ENCODE results near the gene PTPA.
"Not testable (repeated sequence)": the region's sequence is repeated elsewhere in the genome, so short reads cannot be mapped to it uniquely, and the experiment has no call there.

Gene PTPA

DNA sequence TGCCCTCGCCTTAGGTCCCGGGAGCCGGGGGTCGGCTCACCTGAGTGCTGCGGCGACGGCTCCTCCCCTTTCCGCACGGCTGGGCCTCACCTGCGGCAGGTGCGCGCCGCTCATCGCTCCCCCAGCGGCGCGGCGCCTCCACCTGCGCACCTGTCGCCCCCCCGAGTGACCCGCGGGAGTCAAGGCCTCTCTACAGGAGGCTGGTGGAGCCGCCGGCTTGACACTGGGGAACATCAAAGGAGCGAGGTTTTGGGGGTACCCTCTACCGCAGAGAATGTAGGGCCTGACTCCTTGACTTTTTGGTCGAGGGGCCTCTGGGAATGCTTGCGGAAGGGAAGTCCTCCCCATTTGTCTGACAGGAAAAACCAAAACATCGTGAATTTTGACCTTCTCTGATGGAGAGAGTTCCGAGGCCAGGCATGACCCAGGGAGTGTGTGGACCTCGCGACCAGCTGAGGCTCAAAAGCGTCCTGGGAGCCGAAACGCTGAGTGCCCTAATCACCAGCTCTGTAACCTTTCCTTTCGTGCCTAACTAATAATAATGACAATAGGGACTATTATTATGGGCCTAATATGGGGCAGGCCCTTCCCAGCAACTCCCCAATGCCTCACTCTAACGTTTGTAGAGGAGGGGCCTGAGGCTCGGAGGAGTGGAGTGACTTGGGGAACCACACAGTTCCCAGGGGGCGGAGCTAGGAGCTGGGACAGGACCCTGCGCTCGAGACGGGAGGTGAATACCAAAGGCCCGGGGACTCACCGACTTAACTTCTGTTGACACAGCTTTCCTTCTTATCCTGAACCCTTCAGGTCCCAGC lies 67.6 kb downstream of the PTPA start:
- no peak for DNase-seq

DNA sequence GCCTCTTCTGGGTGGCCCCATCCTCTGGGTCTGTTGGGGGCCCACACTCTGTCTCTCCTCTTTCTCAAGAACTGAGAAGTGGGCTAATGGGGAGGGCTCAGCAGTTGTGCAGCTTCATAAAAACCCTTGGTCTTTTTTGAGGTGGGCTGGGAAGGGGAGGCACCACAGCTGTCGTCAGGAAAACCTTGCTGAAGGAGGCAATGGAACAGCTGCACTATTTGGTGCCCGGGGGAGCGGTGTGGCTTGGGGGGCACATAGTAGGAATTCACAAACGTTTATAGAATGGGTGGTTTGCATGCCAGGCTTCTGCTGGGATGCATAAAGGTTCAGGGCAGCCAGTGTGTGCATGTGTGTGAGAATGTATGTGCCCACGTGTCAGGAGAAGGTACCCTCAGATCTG lies 70.0 kb downstream of the PTPA start:
- DNase-seq: no peak

DNA sequence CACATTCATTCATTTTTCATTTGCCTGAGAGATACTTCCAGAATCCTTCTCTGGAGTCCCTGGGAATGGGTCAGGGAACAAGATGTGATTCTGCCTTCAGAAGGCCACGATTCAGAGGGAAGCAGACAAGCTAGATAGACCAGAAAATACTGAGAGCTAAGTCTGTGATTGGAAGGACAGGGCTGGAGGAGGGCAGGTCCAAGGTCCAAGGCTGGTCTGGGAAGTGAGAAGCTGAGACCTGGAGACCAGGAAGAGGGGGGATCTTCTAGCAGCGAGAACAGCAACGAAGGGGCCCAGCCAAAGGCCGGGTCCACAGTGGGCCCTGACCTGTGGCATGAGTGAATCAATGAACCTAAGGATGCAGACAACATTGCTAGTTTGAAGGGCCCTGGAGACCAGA lies 70.9 kb downstream of the PTPA start:
- no peak for DNase-seq

DNA sequence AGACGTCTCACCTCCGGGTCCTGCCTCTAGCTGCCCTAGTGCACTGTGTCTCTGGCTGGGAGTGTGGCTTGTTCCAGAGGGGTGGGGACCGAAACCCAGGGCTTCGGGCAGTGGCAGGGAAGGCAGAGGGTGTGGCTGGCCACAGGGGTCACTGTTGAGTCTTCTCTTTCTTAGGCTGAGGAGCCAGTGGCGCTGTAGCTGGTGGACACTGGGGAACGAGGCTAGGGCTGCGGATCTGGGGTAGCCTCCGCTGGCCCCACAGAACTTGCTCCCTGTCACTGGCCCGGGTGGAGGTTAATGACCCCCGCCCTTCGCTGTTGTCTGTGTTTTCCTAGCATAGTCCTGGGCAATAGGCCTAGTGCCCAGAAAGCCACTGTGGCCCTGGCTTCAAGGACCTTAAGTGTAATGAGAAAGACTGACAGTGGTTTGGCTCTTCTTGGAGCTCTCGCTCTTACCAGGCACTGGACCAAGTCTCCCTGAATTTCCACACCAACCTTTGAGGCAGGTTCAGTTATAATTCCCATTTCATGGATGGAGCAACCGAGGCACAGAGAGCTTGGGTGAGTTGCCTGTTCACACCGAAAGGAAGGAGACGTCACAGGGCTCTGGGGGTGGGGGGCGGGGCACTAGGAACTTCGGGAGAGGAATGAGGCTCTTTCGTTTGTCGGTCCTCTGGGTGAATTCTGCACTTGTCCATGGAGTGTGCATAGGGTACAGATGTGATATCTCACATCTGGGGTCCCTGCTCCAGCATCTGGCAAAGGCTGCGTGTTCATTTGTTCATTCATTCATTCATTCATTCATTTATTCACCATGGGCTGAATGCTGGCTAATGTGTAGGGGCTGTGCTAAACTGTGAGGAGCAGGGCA lies 71.6 kb downstream of the PTPA start:
- no peak for DNase-seq

DNA sequence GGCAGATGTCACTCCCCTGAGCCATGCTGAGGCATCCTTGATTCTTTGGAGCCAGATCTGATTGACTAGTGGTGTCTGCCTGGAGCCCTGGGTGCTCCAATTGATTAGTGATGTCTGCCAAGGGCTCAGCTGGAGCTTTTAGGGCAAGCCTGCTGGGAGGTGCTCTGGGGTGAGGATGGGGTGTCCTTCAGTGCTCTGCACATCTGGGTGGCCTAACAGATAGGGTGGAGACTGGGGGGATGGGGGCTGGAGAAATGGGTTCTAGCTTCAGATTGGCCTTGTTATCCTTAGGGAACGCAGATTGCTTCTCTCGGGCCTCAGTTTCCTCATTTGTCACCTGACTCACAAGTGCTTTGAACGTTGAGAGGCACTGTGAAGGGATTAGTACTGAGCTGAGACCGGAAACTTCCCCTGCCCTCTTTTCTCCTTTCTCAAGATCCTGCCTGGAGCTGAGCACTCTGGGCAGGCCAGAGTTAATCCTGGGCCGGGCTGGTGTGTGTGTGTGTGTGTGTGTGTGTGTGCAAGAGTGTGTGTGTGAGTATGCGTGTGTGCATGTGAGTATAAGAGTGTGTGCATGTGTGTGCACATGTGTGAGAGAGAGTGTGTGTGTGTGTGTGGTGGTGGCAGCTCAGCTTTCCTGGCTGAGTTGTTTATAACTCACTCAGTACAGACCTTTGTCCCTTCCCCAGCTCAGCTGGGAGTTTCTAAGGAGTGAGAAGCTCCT lies 72.4 kb downstream of the PTPA start:
- DNase-seq: no peak

DNA sequence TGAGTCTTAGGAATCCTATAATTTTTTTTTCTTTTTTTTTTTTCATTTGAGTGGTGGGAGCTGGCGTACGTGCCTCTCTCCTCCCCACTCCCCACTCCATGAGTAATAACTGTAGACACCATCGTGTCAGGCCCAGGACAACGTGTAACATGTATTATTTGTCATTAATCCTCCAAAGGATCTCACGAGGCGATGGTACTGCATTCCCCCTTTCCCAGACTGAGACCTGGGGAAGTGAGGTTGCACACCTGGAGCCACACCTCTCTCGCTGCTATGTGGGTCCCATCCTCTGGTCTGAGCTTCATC lies 73.0 kb downstream of the PTPA start:
- no peak for DNase-seq

DNA sequence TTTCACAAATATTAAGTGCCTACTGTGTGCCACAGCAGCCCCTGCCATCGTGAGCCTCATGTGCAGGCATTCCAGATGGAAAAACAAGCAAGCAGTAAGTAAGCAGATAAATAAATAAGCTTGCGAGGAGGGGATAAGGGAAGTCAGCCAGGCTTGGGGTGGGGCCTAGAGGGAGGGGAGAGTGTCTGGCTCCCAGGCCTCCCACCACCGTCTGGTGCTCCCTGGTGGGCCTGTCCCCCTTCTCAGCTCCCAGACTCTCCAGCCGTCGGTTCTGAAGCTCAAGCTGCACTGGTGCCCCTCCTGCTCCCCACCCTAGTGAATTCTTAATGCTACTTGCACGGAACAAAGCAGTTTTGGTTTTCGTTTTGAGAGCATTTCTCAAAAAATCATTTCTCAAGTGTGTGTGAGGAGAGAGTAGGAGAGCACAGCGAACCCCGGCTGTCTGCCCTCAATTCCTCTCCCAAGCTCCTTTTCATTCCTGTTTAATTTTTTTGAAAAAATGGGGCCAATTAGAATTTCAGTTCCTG lies 73.4 kb downstream of the PTPA start:
- no peak for DNase-seq

DNA sequence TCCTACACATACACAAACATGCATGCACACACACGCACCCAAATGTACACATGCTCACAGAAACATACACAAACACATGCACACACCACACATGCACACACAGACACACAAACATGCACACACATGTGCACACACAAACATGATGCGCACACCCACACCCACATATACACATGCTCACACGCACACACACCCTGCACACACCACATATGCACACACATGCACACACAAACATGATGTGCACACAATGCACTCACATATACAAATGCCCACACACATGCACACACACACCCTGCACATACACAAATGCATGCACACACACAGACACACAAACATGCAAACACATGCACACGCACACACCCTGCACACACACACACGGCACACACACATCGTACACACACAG lies 74.2 kb downstream of the PTPA start:
- DNase-seq: no peak

DNA sequence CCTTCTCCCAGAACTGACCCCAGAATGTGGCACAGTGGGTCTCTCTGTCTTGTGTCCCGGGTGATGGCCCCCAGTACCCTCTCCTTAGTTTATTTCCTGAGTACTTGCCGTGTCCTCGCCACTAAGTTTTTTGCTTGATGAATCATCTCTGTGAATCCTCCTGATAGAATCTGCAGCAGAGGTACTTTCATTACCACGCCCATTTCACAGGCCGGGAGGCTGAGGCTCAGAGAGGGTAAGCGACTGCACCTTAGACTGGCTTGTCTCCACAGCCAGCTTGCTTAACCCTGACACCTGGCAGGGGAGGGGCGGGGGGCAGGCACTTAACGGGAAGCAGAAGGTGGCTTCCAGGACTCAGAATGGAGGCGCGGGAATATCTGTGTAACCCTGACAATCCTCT lies 74.8 kb downstream of the PTPA start:
- DNase-seq: no peak

DNA sequence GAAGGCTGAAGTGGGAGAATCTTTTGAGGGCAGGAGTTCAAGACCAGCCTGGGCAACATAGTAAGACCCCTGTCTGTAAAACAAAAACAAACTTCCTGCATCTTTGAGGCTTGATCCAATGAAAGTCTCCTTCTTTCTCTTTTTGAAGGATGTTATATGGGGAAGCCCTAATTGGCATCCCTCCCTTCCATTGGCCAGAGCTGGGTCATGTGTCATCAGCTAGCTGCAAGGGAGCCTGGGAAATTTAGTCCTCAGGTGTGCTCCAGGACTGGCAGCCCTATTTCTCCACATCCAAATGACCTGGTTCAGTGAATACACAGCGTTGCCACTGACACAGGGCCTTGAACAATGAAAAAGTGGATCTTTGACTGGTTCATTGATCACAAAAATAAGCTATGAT lies 75.8 kb downstream of the PTPA start:
- no peak for DNase-seq

DNA sequence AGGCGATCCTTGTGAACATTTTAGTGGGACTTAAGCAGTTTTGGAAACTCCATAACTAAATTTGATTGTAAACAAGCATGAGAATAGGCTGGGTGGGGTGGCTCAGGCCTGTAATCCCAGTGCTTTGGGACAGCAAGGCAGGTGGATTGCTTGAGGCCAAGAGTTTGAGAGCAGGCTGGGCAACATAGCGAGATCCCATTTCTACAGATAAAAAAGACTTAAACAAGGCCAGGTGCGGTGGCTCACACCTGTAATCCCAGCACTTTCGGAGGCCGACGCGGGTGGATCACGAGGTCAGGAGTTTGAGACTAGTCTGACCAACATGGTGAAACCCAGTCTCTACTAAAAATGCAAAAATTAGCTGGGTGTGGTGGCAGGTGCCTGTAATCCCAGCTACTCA lies 78.8 kb downstream of the PTPA start:
- not testable (repeated sequence) for DNase-seq

DNA sequence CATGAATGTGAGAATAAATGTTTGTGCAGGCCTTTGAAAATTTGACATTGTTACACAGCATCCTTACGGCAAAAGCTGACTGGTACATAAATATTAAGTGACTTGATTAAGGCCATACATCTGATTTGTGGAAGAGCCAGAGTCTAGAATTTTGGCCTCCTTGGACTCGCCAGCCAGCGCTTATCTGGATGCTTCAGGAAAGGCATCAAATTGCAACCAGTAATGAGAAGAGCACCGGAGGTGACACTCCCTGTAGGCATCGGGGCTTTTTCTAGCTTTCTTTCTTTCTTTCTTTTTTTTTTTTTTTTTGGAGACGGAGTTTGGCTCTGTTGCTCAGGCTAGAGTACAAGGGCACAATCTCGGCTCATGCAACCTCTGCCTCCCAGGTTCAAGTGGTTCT lies 80.0 kb downstream of the PTPA start:
- DNase-seq: no peak

DNA sequence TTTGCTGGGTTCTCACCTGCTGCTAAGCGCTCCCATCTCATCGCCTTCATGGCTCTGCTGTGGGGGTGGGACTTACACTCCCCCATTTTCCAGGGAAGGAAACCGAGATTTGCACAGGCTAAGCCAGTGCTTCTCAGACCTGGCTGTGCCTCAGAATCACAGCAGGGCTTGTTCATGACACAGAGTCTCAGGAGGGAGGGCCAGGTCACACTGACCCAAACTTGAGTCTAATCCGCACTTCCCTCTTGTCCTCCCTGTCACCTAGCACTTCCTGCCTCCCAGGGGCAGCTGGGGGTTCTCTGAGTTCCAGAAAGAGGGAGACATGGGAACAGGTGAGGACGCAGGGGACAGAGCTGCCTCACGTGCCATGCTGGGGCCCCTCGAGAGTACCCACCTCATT lies 82.4 kb downstream of the PTPA start:
- DNase-seq: no peak

DNA sequence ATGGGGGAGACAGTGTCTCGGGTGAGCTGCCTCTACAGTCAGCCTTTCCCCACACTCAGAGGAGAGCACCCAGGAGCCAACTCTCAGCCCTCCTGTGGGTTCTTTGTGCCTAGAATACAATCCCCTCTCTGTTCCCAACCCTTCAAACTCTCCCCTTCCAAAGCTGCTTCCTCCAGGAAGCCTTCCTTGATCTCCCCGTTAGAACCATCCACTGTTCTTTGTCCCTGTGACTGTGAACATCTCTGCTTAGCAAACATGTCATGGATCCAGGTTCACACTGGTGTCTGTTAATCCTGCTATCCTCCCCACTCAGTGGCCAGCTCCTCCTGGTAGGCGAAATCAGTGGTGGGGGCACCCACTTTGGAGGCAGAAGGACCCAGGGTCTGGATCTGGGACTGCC lies 83.0 kb downstream of the PTPA start:
- no peak for DNase-seq

DNA sequence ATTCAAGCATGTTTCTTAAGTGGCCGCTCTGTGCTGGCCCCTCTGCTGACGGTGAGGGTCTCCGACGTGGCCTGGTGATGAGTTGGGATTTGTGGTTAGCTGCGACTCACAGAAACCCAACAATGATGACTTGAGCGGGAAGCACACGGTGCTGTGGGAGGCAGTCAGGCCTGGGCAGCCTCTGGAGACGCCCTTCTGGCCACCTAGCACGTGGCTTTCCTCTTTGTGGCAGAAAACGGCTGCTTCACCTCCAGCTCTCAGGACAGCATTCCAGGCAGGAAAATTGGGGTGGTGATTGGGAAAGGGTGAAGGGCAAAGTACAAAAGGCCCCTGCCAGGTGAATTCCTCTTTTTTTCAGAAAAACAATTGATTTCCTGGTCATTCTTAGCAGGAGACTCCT lies 84.4 kb downstream of the PTPA start:
- DNase-seq: no peak

DNA sequence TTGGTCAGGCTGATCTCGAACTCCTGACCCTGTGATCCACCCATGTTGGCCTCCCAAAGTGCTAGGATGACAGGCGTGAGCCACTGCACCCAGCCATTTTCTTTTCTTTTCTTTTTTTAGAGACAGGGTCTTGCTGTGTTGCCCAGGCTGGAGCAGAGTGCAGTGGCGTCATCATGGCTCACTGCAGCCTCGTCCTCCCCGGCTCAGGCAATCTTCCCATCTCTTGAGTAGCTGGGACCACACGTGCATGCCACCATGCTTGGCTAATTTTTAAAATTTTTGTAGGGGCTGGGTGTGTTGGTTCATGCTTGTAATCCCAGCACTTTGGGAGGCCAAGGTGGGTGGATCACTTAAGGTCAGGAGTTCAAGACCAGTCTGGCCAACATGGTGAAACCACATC lies 85.8 kb downstream of the PTPA start:
- not testable (repeated sequence) for DNase-seq

DNA sequence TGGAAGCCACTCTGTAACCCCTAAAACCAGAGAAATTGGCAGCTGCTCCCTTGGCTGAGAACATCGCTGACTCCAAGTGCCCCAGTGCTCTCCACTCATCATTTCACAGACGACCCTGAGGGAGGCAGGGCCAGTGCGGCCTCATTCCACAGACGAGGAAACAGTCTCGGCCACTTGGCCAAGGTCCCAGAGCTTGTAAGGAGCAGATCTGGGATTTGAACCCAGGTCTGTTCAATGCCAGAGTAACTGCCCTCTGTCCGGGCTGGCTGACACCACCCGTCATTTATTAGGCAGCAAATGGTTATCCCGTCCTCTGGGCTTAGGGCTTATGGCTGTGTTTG lies 86.7 kb downstream of the PTPA start:
- no peak for DNase-seq

Measured in CD4-positive, alpha-beta T cell treated with Interleukin-17A for 1 hour (primary cell).